ENCODE data around the gene GALM.
"Not testable (repeated sequence)": the region's sequence is repeated elsewhere in the genome, so short reads cannot be mapped to it uniquely, and the experiment has no call there.

GALM gene

GRCh38 chr2:38682008-38682575 is 16.2 kb downstream of the GALM start:
- no peak for DNase-seq (ENCODE audit: low spot score)

GRCh38 chr2:38682620-38683019 is 16.7 kb downstream of the GALM start:
- not testable (repeated sequence) for DNase-seq (ENCODE audit: low spot score)

GRCh38 chr2:38683766-38684165 is 17.9 kb downstream of the GALM start:
- DNase-seq (ENCODE audit: low spot score), result no peak

- no peak for DNase-seq (ENCODE audit: low spot score)
Observed at GRCh38 chr2:38685116-38685735, 19.3 kb downstream of the GALM start.

GRCh38 chr2:38690499-38691420 is 24.8 kb downstream of the GALM start:
- no peak for DNase-seq (ENCODE audit: low spot score)

GRCh38 chr2:38691994-38692393 is 26.1 kb downstream of the GALM start:
- no peak for DNase-seq (ENCODE audit: low spot score)

- DNase-seq (ENCODE audit: low spot score), result no peak
Observed at GRCh38 chr2:38692636-38693318, 26.9 kb downstream of the GALM start.

GRCh38 chr2:38697116-38697840 is 31.4 kb downstream of the GALM start:
- no peak for DNase-seq (ENCODE audit: low spot score)

GRCh38 chr2:38698467-38699003 is 32.6 kb downstream of the GALM start:
- no peak for DNase-seq (ENCODE audit: low spot score)

- no peak for DNase-seq (ENCODE audit: low spot score)
Observed at GRCh38 chr2:38700113-38700785, 34.3 kb downstream of the GALM start.

GRCh38 chr2:38700881-38701458 is 35.1 kb downstream of the GALM start:
- no peak for DNase-seq (ENCODE audit: low spot score)

GRCh38 chr2:38701542-38701941 is 35.6 kb downstream of the GALM start:
- no peak for DNase-seq (ENCODE audit: low spot score)

GRCh38 chr2:38702413-38702812 is 36.5 kb downstream of the GALM start:
- DNase-seq (ENCODE audit: low spot score), result no peak

- not testable (repeated sequence) for DNase-seq (ENCODE audit: low spot score)
Observed at GRCh38 chr2:38703336-38703735, 37.4 kb downstream of the GALM start.

- no peak for DNase-seq (ENCODE audit: low spot score)
Observed at GRCh38 chr2:38704664-38705063, 38.8 kb downstream of the GALM start.

- DNase-seq (ENCODE audit: low spot score), result no peak
Observed at GRCh38 chr2:38706846-38707345, 41.0 kb downstream of the GALM start.

GRCh38 chr2:38708491-38708890 is 42.6 kb downstream of the GALM start:
- DNase-seq (ENCODE audit: low spot score), result not testable (repeated sequence)

GRCh38 chr2:38708900-38709566 is 43.1 kb downstream of the GALM start:
- no peak for DNase-seq (ENCODE audit: low spot score)

- no peak for DNase-seq (ENCODE audit: low spot score)
Observed at GRCh38 chr2:38709567-38710194, 43.8 kb downstream of the GALM start.
